Lower lobe of right lung (tissue), 2 donors: Measurements from ENCODE around the gene ICAM4. TPM values are rescaled to one million over a fixed set of nuclear protein-coding genes. Genes with fewer than 3 reads are reported as not detected.

Source experiments
- ATAC-seq, 2 donors: fragments of 200-7000 bp; cut with Tn5 transposase; one replicate each; pipeline ENCODE4 v1.9.1; 2020 to 2022; ENCODE audit warnings: mild to moderate bottlenecking in 2 of 2, moderate library complexity in 2 of 2
- DNase-seq: peaks from one replicate; pipeline ENCODE4 v3.0.0-alpha.2; 2020
- H3K27ac ChIP-seq: fragments of 200-600 bp; one replicate; pipeline ENCODE4 v1.8.0; 2022
- H3K27me3 ChIP-seq: fragments of 200-600 bp; one replicate; pipeline ENCODE4 v1.8.0; 2022; ENCODE audit warnings: low read depth
- H3K36me3 ChIP-seq: fragments of 200-600 bp; one replicate; pipeline ENCODE4 v1.8.0; 2022; ENCODE audit warnings: mild to moderate bottlenecking
- H3K4me1 ChIP-seq: fragments of 200-600 bp; one replicate; pipeline ENCODE4 v1.8.0; 2022
- H3K4me3 ChIP-seq: fragments of 200-600 bp; one replicate; pipeline ENCODE4 v1.8.0; 2022; ENCODE audit warnings: mild to moderate bottlenecking
- H3K9me3 ChIP-seq: fragments of 200-600 bp; one replicate; pipeline ENCODE4 v1.8.0; 2022
- CTCF ChIP-seq: fragments of 200-600 bp; IDR thresholded peaks from one replicate; pipeline ENCODE4 v1.8.0; 2022; ENCODE audit warnings: antibody characterized with exemption, mild to moderate bottlenecking
- intact Hi-C: fragments of 100-400 bp; cut with DNase I; formaldehyde crosslinking; loops from one replicate; pipeline ENCODE4 v1.11.0; 2022
- total RNA-seq: library from RNA; stranded (reverse); fragmentation: NEBNext Ultra II Directional; extraction: Animal tissue kit (Norgen Biotek cat#: 25700); gene quantifications from one replicate; pipeline ENCODE4 v1.2.1, GENCODE V29; 2021
- donor health status: DM: no; HTN: yes; CAD: no; lungs with severe emphysema.

The ICAM4 gene
- total RNA-seq, 1 donor from 2014 or later: 10.0 TPM

GRCh38 chr19:10293637-10294367, 7.0 kb downstream of the ICAM4 start:
- DNase-seq (no peak), ATAC-seq (no peak)
- Histone ChIP-seq H3K27me3 (peaks cover 58% of the 10 kb centered on the region), H3K36me3 (no peaks in the 10 kb centered on the region), H3K9me3 (no peaks in the 10 kb centered on the region), H3K4me3 (no peak overlapping the region), H3K4me1 (peaks cover 72% of the 10 kb centered on the region), H3K27ac (no peak overlapping the region)
- TF ChIP-seq CTCF: no peak
- intact Hi-C loops: no loop called here

- Histone ChIP-seq H3K27me3 (peaks cover 54% of the 10 kb centered on the region), H3K36me3 (no peaks in the 10 kb centered on the region), H3K27ac (no peak overlapping the region), H3K4me3 (no peak overlapping the region), H3K9me3 (no peaks in the 10 kb centered on the region), H3K4me1 (peaks cover 67% of the 10 kb centered on the region)
- no peak for ATAC-seq
- TF ChIP-seq CTCF: no peak
- no peak for DNase-seq
- intact Hi-C loops: no loop called here
Observed at GRCh38 chr19:10294368-10294697, 7.6 kb downstream of the ICAM4 start.

- DNase-seq (peak; percentile 86), ATAC-seq (peak; percentile 46 to 58)
- Histone ChIP-seq H3K9me3 (no peaks in the 10 kb centered on the region), H3K4me3 (peak overlapping the region; percentile 50), H3K27ac (no peak overlapping the region), H3K4me1 (peaks cover 56% of the 10 kb centered on the region), H3K27me3 (peaks cover 43% of the 10 kb centered on the region), H3K36me3 (no peaks in the 10 kb centered on the region)
- intact Hi-C loops: no loop called here
- peak; percentile 18 for TF ChIP-seq CTCF
Observed at GRCh38 chr19:10295305-10295846, 8.6 kb downstream of the ICAM4 start.

GRCh38 chr19:10295847-10296591, 9.3 kb downstream of the ICAM4 start:
- no peak overlapping the region for H3K27ac ChIP-seq
- H3K4me3 ChIP-seq: peak overlapping the region; percentile 50
- intact Hi-C loops: no loop called here
- peaks cover 50% of the 10 kb centered on the region for H3K4me1 ChIP-seq
- TF ChIP-seq CTCF: no peak
- no peaks in the 10 kb centered on the region for H3K36me3 ChIP-seq
- DNase-seq (no peak), ATAC-seq (no peak)
- H3K27me3 ChIP-seq: peaks cover 39% of the 10 kb centered on the region
- no peaks in the 10 kb centered on the region for H3K9me3 ChIP-seq

GRCh38 chr19:10299545-10300458, 13.0 kb downstream of the ICAM4 start:
- ATAC-seq (peak in 1 of 2 donors; percentile 4), DNase-seq (no peak)
- peaks cover 7% of the 10 kb centered on the region for H3K27me3 ChIP-seq
- no peaks in the 10 kb centered on the region for H3K9me3 ChIP-seq
- no peak overlapping the region for H3K27ac ChIP-seq
- H3K4me3 ChIP-seq: no peak overlapping the region
- intact Hi-C loops: no loop called here
- H3K4me1 ChIP-seq: peaks cover 15% of the 10 kb centered on the region
- no peaks in the 10 kb centered on the region for H3K36me3 ChIP-seq
- no peak for TF ChIP-seq CTCF
